GM19239 (cell line): Measurements from ENCODE around the gene PON3.

ENCODE experiments used
- DNase-seq: peaks from one replicate; pipeline ENCODE4 v3.0.0; 2011; ENCODE audit warnings: low spot score; ENCODE audit not compliant: insufficient read length
- FAIRE-seq: peaks from 2 replicates; lab custom pipeline; 2011; peaks lifted over from hg19 to GRCh38; lab: Jason Lieb, UNC

PON3 gene

DNA sequence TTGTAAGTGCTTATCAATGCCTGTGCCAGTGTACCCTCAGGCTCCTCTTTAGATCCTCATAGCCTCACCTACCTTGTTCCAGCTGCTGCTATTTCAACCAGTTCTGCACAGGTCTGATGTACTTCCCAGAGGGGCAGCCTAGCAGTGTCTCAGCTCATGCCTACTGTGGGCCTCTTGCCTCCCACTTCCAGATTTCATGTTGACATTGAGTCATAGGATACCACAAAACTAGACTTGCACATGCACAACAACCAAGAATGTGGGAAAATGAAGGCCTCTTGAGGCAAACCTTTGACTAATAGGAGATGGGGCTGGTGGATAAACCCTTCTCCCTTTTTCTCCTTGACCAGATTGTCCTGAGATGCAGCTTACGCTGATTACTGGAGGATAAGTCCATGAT lies 31.0 kb downstream of the PON3 start:
- DNase-seq (no peak), FAIRE-seq (no peak)

DNA sequence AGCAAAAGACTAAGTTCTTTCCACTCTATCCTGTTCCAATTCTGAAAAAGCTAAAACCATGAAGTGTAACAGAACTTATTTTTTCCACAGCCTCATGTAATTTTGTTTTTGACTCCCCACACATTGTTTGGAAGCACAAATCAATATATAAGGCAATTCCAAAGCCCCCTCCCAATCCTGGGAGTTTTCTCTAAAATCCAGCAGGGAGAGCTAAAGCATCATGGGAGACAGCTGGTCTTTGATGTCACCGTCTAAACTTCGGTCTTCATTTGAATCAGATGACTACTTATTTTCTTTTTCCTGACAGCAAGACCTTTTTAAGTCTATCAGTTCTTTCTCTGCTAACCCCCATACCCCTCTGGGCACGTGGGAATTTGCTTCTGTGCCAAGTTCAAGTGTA lies 38.6 kb downstream of the PON3 start:
- no peak for FAIRE-seq
- no peak for DNase-seq

GRCh38 chr7:95342642-95343307 lies 53.4 kb downstream of the PON3 start:
- DNase-seq = no peak
- no peak for FAIRE-seq

DNA sequence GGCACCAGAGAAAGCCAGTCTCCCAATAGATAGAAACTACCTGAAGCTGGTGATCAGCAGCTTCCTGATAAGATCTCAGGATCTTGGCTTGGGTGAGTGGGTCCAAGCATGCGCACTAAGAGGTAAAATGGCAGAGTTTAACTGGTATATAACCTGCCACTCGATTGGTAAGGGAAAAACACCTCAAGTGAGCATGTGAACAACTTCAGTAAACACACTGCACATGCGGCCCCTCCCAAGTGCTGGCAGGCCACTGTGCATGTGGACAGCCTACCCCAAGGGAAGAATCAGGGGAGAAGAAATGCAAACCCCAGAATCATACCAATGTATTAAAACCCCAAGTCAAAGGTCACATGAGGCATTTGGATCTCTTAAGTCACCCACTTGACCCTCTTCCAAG lies 54.1 kb downstream of the PON3 start:
- DNase-seq (no peak), FAIRE-seq (no peak)

DNA sequence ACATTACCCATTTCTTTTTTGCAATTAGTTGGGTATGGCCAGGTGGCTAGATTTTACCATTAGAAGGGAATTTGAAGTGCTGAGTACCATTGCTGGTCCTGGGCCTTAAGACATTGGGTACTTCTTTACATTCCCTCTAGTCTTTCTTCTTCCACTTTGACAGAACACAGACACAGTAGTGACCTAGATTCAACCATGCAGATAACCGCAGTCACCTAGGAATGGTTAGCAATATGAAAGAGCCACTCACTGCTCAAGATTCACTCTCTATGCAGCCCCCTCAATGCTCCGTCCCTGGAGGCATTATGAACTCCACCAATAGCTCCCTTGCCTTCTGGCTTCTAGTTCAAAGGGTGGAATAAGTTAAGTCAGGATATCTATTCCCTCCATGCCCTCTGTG lies 55.7 kb downstream of the PON3 start:
- FAIRE-seq = no peak
- no peak for DNase-seq

DNA sequence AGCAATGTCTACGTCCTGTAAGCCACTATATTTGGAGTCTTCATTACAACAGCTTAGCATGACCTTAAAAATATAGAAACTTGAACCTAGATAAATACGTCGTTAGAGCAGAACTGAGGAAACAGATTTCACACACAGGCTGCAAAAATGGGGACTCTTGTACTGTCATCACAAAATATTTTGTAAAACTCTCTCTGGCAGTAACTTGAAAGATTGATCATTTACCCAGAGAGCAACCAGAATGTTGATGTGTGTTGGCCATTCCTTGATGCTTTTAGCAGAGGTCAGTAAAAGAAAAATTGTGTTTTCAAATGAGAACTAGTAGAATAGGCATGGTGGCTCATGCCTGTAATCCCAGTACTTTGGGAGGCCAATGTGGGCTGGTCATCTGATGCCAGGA lies 57.3 kb downstream of the PON3 start:
- DNase-seq (no peak), FAIRE-seq (no peak)

GRCh38 chr7:95335093-95335492 lies 61.1 kb downstream of the PON3 start:
- DNase-seq (no peak), FAIRE-seq (no peak)

GRCh38 chr7:95334447-95334846 lies 61.7 kb downstream of the PON3 start:
- FAIRE-seq (no peak), DNase-seq (no peak)

DNA sequence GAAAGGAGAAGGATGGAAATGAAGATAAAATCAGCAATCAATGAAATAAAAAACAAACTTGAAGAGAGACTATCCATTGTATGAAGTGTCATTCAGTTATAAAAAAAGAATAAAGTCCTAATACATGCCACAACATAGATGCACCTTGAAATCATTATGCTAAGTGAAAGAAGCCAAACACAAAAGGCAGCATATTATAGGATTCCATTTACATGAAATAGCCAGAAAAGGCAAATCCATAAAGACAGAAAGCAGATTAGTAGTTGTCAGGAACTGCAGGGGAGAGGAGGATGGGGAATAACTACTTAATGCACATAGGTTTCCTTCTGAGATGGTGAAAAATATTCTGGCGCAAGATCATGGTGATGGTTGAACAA lies 65.2 kb downstream of the PON3 start:
- FAIRE-seq (no peak), DNase-seq (no peak)

GRCh38 chr7:95330204-95330960 lies 65.8 kb downstream of the PON3 start:
- peak; percentile 23 for DNase-seq

GRCh38 chr7:95327356-95327755 lies 68.8 kb downstream of the PON3 start:
- DNase-seq = no peak
- no peak for FAIRE-seq

More at GRCh38 chr7:95330204-95330960, 65.8 kb downstream of the PON3 start:
- peak; percentile 60 for FAIRE-seq

DNA sequence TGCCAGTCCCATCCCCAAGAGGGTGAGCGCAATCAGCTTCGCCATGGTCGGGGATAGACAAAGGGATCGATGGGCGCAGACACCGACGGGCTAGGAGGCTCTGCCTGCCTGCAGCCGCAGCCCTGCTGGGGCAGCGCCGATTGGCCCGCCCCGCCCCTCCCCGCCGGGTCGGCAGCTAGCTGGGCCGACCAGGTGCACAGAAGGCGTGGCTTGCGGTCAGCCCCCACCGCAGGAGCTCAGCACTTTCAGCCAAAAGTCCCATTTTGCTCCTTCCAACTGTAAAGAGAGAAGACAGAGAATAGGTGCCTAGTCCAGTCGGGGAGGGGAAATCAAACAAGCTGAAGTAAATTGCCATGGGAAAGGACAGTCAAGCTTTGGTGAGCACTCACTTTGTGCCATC lies 71.7 kb downstream of the PON3 start, which contains the start of gene PON1:
TSS of gene PON1 (minus strand) at position 102 of the 400 bp plus-strand sequence. CDS start at position 45, 57 bp downstream.
- no peak for DNase-seq
- FAIRE-seq = no peak

- DNase-seq (no peak), FAIRE-seq (no peak)
These were observed 72.6 kb downstream of the PON3 start for GRCh38 chr7:95323410-95324129.

DNA sequence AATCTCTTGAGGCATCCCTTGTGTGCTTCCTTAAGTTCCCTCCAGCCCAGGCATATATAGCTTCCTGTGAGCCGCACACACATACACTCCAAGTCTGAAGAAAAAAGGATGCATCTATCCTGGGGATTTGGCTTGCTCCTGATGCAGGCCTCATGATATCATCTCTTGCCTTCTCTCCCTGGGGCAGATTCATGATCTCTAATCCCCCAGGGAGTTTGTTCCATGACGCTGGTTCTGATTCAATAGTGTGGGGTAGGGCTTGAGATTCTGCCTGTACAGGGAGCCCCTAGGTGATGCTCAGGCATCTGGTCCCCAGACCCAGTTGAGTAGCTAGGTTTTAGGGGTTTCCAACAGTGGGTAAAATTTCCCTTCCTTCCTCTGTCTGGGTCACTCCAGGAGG lies 73.3 kb downstream of the PON3 start:
- FAIRE-seq (no peak), DNase-seq (no peak)

GRCh38 chr7:95322396-95322795 lies 73.8 kb downstream of the PON3 start:
- DNase-seq (no peak), FAIRE-seq (no peak)

DNA sequence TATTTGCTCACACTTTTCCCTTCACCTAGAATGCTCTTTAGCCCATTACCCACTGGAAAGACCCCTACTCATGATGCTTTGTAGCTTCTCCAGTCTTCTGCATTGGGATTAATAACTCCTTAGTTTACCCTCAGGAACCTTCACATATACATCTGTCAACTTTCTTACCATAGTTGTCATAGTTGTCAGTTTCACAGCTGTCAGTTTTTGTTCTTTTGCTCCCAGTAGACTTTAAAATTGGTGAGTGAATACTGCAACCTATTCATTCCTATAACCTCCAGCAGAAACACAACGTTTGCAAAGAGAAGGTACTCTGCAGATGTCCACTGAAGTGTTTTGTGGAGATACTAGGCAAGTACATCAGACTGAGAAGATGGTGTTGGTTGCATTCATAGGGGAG lies 74.5 kb downstream of the PON3 start:
- DNase-seq (no peak), FAIRE-seq (no peak)

- no peak for FAIRE-seq
- no peak for DNase-seq
These were observed 75.5 kb downstream of the PON3 start for GRCh38 chr7:95320651-95321050.

DNA sequence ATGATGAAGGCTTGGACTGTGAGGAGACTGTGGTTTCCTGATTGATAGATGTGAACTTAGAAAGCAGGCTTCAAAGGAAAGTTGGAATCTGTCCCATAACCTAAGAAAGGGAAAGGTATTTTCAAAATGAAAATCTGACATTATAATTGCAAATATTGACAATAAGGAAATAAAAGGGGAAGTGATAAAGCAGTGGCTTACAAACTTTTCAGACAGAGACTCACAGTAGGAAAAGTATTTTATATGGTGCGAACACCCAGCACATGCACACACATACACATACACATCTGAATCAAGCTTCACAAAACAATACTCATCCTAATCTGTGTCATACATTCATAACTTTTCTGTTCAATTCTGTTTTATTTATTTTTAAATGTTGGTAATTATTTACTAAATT lies 76.6 kb downstream of the PON3 start:
- FAIRE-seq (no peak), DNase-seq (no peak)

DNA sequence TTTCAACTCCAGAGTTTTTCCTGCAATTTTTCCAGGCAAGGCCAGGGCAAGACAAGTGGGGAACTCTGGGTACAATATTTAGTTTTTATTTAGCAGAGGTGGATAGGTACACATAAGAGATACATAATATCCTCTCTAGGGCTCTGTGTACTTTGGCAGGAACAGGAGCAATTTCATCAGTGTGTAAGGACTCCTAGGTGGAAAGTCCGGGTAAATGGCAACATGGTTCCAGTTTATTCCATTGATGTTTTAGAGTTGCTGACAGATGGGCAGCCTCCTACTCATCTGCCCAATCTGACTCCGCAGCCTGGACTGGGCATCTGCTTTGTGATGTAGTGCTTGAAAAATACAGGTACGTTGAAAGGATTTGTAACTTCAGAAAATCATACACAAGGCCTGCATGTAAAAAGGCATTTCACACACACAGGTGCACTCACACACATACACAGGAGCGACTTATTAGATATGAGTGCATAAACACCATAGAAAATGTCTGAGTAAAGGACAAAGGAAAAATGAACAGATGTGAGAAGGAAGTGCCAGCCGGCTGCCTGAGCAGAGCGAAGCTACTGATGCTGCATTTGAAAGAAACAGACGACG lies 77.6 kb downstream of the PON3 start:
- DNase-seq = no peak

DNA sequence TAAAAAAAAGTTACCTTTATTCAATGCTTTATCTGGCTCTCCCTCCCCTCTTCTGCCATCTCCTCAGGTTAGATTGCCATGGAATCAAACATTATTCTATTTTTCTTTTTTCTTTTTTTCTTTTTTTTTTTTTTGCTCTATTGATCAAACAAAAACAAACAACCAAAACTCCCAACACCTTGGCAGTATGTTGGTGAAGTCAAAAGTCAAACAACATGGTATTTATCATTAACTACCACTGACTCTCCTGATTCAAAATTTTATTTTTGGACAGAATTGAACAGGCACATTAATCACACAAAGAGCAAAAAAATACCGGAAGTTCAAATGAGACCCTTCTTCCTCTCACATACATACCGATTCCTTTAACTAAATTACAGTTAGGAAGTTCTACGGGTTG lies 78.2 kb downstream of the PON3 start:
- FAIRE-seq = no peak
- no peak for DNase-seq

More for the DNA sequence above, 77.6 kb downstream of the PON3 start:
- FAIRE-seq = no peak

DNA sequence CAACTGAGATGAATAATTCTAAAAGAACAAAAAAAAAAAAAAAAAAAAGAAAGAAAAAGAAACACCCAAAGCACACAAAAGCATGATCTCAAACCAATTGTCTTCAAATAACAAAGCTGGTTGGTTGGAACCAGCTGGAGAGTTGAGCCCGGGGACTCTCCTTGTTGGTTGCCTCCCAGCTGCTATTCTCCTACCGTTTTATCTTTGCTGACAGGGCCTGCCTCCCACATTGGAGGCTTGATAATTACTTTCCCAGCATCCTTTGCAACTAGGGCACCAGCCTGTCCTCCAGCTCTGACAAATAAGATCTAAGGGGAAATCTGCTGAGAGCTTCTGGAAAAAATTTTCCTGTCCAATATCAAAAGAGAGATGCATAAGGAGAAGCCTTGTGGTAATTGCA lies 78.6 kb downstream of the PON3 start:
- FAIRE-seq = no peak
- DNase-seq = no peak
